Trophoblast cell (in vitro differentiated cells and primary cell): Measurements from ENCODE around the gene ERICH3.

Experiments used
- DNase-seq, 2 donors: peaks; one replicate each; pipeline ENCODE4 v3.0.0-alpha.2; 2016
- H2AFZ ChIP-seq: 2 replicates; pipeline ENCODE4 v1.6.1; 2013; ENCODE audit warnings: low read length, moderate library complexity, mild to moderate bottlenecking; ENCODE audit not compliant: insufficient read depth, poor library complexity
- H2AK5ac ChIP-seq: 2 replicates; pipeline ENCODE4 v1.6.1; 2013; ENCODE audit warnings: mild to moderate bottlenecking, low read length
- H2BK120ac ChIP-seq: 2 replicates; pipeline ENCODE4 v1.6.1; 2013; ENCODE audit warnings: low read length, mild to moderate bottlenecking, moderate library complexity; ENCODE audit not compliant: insufficient read depth, poor library complexity
- H2BK12ac ChIP-seq: 2 replicates; pipeline ENCODE4 v1.6.1; 2013; ENCODE audit warnings: mild to moderate bottlenecking, low read length, moderate library complexity
- H2BK5ac ChIP-seq: 2 replicates; pipeline ENCODE4 v1.6.1; 2013; ENCODE audit warnings: low read length, low read depth, moderate library complexity, mild to moderate bottlenecking; ENCODE audit not compliant: poor library complexity
- H3K14ac ChIP-seq: 2 replicates; pipeline ENCODE4 v1.6.1; 2013; ENCODE audit warnings: mild to moderate bottlenecking, low read length
- H3K18ac ChIP-seq: 2 replicates; pipeline ENCODE4 v1.6.1; 2013; ENCODE audit warnings: mild to moderate bottlenecking, low read length
- H3K23ac ChIP-seq: 2 replicates; pipeline ENCODE4 v1.6.1; 2013; ENCODE audit warnings: low read length
- H3K27ac ChIP-seq: 2 replicates; pipeline ENCODE4 v1.5.1; 2013; ENCODE audit warnings: low read depth, mild to moderate bottlenecking, inconsistent platforms, low read length, moderate library complexity
- H3K27me3 ChIP-seq: 2 replicates; pipeline ENCODE4 v1.6.1; 2013; ENCODE audit warnings: inconsistent platforms, mild to moderate bottlenecking, low read length, moderate library complexity; ENCODE audit not compliant: insufficient read depth
- H3K36me3 ChIP-seq, 2 experiments: 1 replicate in 1 of 2; 2 replicates in 1 of 2; pipeline ENCODE4 v1.6.1; 2013; ENCODE audit warnings: low read length in 2 of 2, mild to moderate bottlenecking in 2 of 2, moderate library complexity in 1 of 2; ENCODE audit not compliant: insufficient read depth in 2 of 2, control insufficient read depth in 1 of 2
- H3K4ac ChIP-seq: 2 replicates; pipeline ENCODE4 v1.6.1; 2013; ENCODE audit warnings: low read depth, mild to moderate bottlenecking, low read length, moderate library complexity
- H3K4me1 ChIP-seq, 2 experiments: 1 replicate in 1 of 2; 2 replicates in 1 of 2; pipeline ENCODE4 v1.6.1; 2013; ENCODE audit warnings: low read length in 2 of 2, mild to moderate bottlenecking in 2 of 2, moderate library complexity in 1 of 2; ENCODE audit not compliant: insufficient read depth in 2 of 2, control insufficient read depth in 1 of 2
- H3K4me2 ChIP-seq: 2 replicates; pipeline ENCODE4 v1.6.1; 2013; ENCODE audit warnings: inconsistent platforms, mild to moderate bottlenecking, low read length, moderate library complexity
- H3K4me3 ChIP-seq: 2 replicates; pipeline ENCODE4 v1.5.1; 2013; ENCODE audit warnings: mild to moderate bottlenecking, low read depth, low read length, inconsistent platforms
- H3K79me1 ChIP-seq: one replicate; pipeline ENCODE4 v1.6.1; 2013; ENCODE audit warnings: low read length
- H3K79me2 ChIP-seq: 2 replicates; pipeline ENCODE4 v1.6.1; 2013; ENCODE audit warnings: low read length, mild to moderate bottlenecking; ENCODE audit not compliant: control insufficient read depth, insufficient read depth, poor library complexity
- H3K9ac ChIP-seq: 2 replicates; pipeline ENCODE4 v1.6.1; 2013; ENCODE audit warnings: mild to moderate bottlenecking, low read length
- H3K9me3 ChIP-seq: 2 replicates; pipeline ENCODE4 v1.6.1; 2013; ENCODE audit warnings: low read depth, mild to moderate bottlenecking, control low read depth, inconsistent platforms, low read length; ENCODE audit not compliant: insufficient read depth
- H4K12ac ChIP-seq: 2 replicates; pipeline ENCODE4 v1.6.1; 2013; ENCODE audit warnings: low read depth, mild to moderate bottlenecking, low read length, moderate library complexity
- H4K8ac ChIP-seq: 2 replicates; pipeline ENCODE4 v1.6.1; 2013; ENCODE audit warnings: low read depth, mild to moderate bottlenecking, low read length, moderate library complexity
- H4K91ac ChIP-seq: one replicate; pipeline ENCODE4 v1.6.1; 2013; ENCODE audit warnings: low read depth, mild to moderate bottlenecking, low read length, moderate library complexity
- WGBS: extraction: QIAGEN DNeasy Blood & Tissue Kit; methylation state at CpG from one replicate; pipeline ENCODE4 v1.1.7; 2013; ENCODE audit warnings: missing lambda C conversion rate; ENCODE audit not compliant: insufficient read length, insufficient coverage; ENCODE audit errors: extremely low coverage; 5-methylcytosine and 5-hydroxymethylcytosine counted together

The ERICH3 gene

DNA sequence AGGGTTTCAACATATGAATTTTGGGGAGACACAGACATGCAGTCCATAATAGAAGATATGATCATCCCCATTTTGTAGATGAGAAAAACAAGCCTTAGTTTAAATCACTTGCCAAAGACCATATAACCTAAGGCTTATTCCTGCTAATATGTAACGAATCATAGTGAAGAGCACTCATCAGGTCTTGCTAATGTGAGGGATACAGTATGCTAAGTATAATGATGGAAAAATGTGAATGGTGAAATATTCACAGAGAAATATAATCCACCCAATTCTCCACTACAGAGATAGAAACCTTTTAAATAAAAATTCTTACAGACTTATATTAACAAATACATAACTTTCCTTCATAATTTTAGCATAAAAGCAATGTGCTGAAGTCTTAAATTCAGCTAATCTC is 18.9 kb downstream of the ERICH3 start:
- Histone ChIP-seq H3K27ac (no peak overlapping the region), H3K9ac (no peak overlapping the region), H2BK12ac (no peak overlapping the region), H3K14ac (no peak overlapping the region), H3K79me1 (no peaks in the 10 kb centered on the region), H2AK5ac (no peak overlapping the region), H2BK120ac (no peak overlapping the region), H3K4ac (no peak overlapping the region), H3K23ac (no peak overlapping the region), H4K12ac (no peak overlapping the region), H3K79me2 (no peaks in the 10 kb centered on the region), H3K4me1 (peaks cover 6% of the 10 kb centered on the region in 2 experiments), H3K27me3 (no peaks in the 10 kb centered on the region), H3K4me2 (no peak overlapping the region), H3K4me3 (no peak overlapping the region), H2BK5ac (no peak overlapping the region), H3K36me3 (no peaks in the 10 kb centered on the region), H4K8ac (no peak overlapping the region), H2AFZ (no peak overlapping the region), H3K9me3 (no peaks in the 10 kb centered on the region), H4K91ac (no peak overlapping the region), H3K18ac (no peak overlapping the region)
- DNase-seq: no peak
- WGBS: no CpG with 5 or more reads among the region's 1 CpG

DNA sequence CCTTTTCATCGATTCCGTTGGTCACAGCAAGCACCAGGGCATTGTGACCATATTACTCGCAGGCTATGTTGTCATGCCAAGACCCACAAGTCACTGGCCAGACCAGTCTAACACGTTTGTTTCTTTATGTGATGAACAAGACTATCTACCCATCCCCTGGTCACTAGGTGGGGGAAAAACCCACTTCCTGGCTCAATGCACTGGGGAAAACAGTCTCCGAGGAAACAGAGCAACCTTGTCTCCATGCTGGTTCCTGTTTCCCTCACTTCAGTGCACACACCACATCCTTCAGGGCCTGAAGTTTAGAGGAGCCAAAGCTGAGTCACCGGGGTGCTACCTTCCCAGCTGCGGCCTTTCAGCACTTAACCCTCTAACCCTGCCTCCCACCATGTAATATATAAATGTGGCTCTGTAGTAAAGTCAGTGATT is 20.9 kb downstream of the ERICH3 start:
- H3K23ac ChIP-seq: no peak overlapping the region
- peak in 1 of 2 donors; percentile 46 for DNase-seq
- no CpG with 5 or more reads among the region's 7 CpGs for WGBS
- H2AK5ac ChIP-seq: no peak overlapping the region
- H3K27me3 ChIP-seq: no peaks in the 10 kb centered on the region
- H3K9me3 ChIP-seq: no peaks in the 10 kb centered on the region
- no peak overlapping the region for H2BK120ac ChIP-seq
- H3K9ac ChIP-seq: no peak overlapping the region
- no peak overlapping the region for H3K4me3 ChIP-seq
- H3K79me1 ChIP-seq: no peaks in the 10 kb centered on the region
- H3K18ac ChIP-seq: no peak overlapping the region
- H2BK12ac ChIP-seq: peak overlapping the region; percentile 17
- peaks cover 6% of the 10 kb centered on the region in 2 experiments for H3K4me1 ChIP-seq
- peak overlapping the region; percentile 15 for H3K27ac ChIP-seq
- H4K8ac ChIP-seq: peak overlapping the region; percentile 33
- peak overlapping the region; percentile 67 for H3K14ac ChIP-seq
- H2BK5ac ChIP-seq: no peak overlapping the region
- no peaks in the 10 kb centered on the region for H3K36me3 ChIP-seq
- no peak overlapping the region for H3K4ac ChIP-seq
- no peak overlapping the region for H4K12ac ChIP-seq
- H3K4me2 ChIP-seq: no peak overlapping the region
- H2AFZ ChIP-seq: no peak overlapping the region
- no peak overlapping the region for H4K91ac ChIP-seq
- no peaks in the 10 kb centered on the region for H3K79me2 ChIP-seq

DNA sequence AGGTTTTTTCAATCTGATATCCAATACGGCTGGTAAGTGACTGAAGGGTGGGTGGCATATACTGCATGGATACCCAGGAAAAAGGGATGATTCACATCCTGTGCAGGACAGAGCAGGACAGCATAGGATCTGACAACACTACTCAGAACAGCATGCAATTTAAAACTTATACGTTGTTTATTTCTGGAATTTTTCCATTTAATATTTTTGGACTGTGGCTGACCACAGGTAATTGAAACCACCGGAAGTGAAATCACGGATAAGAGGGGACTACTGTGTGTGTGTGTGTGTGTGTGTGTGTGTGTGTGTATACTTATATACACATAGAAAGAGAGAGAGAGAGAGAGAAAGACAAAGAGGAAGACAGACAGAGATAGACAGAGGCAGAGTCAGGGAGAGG is 23.0 kb downstream of the ERICH3 start:
- Histone ChIP-seq H3K4me2 (no peak overlapping the region), H3K27ac (no peak overlapping the region), H4K12ac (no peak overlapping the region), H3K79me2 (no peaks in the 10 kb centered on the region), H3K4me1 (peaks cover 6% of the 10 kb centered on the region in 2 experiments), H3K4ac (no peak overlapping the region), H3K14ac (no peak overlapping the region), H3K23ac (no peak overlapping the region), H3K27me3 (no peaks in the 10 kb centered on the region), H2AFZ (no peak overlapping the region), H3K36me3 (no peaks in the 10 kb centered on the region), H4K91ac (no peak overlapping the region), H3K9me3 (no peaks in the 10 kb centered on the region), H2AK5ac (no peak overlapping the region), H2BK5ac (no peak overlapping the region), H3K9ac (no peak overlapping the region), H3K79me1 (no peaks in the 10 kb centered on the region), H3K4me3 (no peak overlapping the region), H2BK120ac (no peak overlapping the region), H4K8ac (no peak overlapping the region), H2BK12ac (no peak overlapping the region), H3K18ac (no peak overlapping the region)
- no CpG with 5 or more reads among the region's 4 CpGs for WGBS
- no peak for DNase-seq

DNA sequence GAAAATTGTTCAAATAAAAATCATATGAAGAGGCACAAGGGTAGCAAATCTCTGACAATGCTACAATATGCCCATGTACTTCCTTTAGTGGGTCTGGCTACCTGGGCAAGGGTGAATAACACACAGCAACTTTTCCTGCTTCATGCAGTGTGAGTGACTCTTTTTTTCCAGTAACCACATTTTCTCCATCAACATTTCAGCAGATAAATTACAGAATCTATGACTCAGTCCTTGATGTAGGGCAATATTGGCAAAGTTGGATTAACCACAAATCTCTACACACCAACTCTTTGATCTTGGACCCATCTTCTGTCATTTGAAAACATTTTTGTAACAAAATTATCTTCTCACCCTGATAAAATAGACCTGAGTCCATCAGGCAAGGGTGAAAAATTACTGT is 31.7 kb downstream of the ERICH3 start:
- DNase-seq: no peak
- no peaks in the 10 kb centered on the region for H3K79me2 ChIP-seq
- no peaks in the 10 kb centered on the region for H3K36me3 ChIP-seq
- no peak overlapping the region for H3K14ac ChIP-seq
- no peak overlapping the region for H2BK5ac ChIP-seq
- no peak overlapping the region for H2AK5ac ChIP-seq
- H2BK12ac ChIP-seq: no peak overlapping the region
- no peak overlapping the region for H3K4me3 ChIP-seq
- no peaks in the 10 kb centered on the region for H3K27me3 ChIP-seq
- H3K27ac ChIP-seq: no peak overlapping the region
- no peak overlapping the region for H3K23ac ChIP-seq
- H4K12ac ChIP-seq: no peak overlapping the region
- no peak overlapping the region for H3K9ac ChIP-seq
- no peaks in the 10 kb centered on the region for H3K4me1 ChIP-seq
- H2BK120ac ChIP-seq: no peak overlapping the region
- H3K4ac ChIP-seq: no peak overlapping the region
- no peak overlapping the region for H4K8ac ChIP-seq
- H3K4me2 ChIP-seq: no peak overlapping the region
- H3K18ac ChIP-seq: no peak overlapping the region
- H3K9me3 ChIP-seq: no peaks in the 10 kb centered on the region
- no peaks in the 10 kb centered on the region for H3K79me1 ChIP-seq
- no peak overlapping the region for H2AFZ ChIP-seq
- no peak overlapping the region for H4K91ac ChIP-seq
